GM18511 (cell line): ENCODE results near the gene SLC35G6.
"Not testable (repeated sequence)": the region's sequence is repeated elsewhere in the genome, so short reads cannot be mapped to it uniquely, and the experiment has no call there.

Experiments
- ATAC-seq: cut with Tn5 transposase; IDR thresholded peaks from one replicate; pipeline ENCODE4 v1.9.1; 2021; ENCODE audit warnings: mild to moderate bottlenecking, moderate library complexity; ENCODE audit not compliant: unreplicated experiment

SLC35G6 gene

GRCh38 chr17:7459961-7460545, 21.2 kb upstream of the SLC35G6 start:
- ATAC-seq = no peak

GRCh38 chr17:7460850-7461660, 20.2 kb upstream of the SLC35G6 start:
- ATAC-seq = no peak

GRCh38 chr17:7462474-7463371, 18.5 kb upstream of the SLC35G6 start:
- ATAC-seq = no peak

- ATAC-seq = no peak
These were observed 17.8 kb upstream of the SLC35G6 start for GRCh38 chr17:7463372-7463846.

- ATAC-seq = no peak
These were observed 17.2 kb upstream of the SLC35G6 start for GRCh38 chr17:7464081-7464480.

- no peak for ATAC-seq
These were observed 15.5 kb upstream of the SLC35G6 start for GRCh38 chr17:7465597-7466275.

GRCh38 chr17:7466318-7466638, 15.0 kb upstream of the SLC35G6 start:
- ATAC-seq = no peak

GRCh38 chr17:7466639-7467341, 14.5 kb upstream of the SLC35G6 start:
- no peak for ATAC-seq

- ATAC-seq = no peak
These were observed 13.7 kb upstream of the SLC35G6 start for GRCh38 chr17:7467498-7467897.

- no peak for ATAC-seq
These were observed 13.0 kb upstream of the SLC35G6 start for GRCh38 chr17:7468290-7468689.

- no peak for ATAC-seq
These were observed 12.3 kb upstream of the SLC35G6 start for GRCh38 chr17:7468804-7469389.

- not testable (repeated sequence) for ATAC-seq
These were observed 11.4 kb upstream of the SLC35G6 start for GRCh38 chr17:7469843-7470242.

GRCh38 chr17:7470457-7470973, 10.7 kb upstream of the SLC35G6 start:
- ATAC-seq = not testable (repeated sequence)

- no peak for ATAC-seq
These were observed 9.5 kb upstream of the SLC35G6 start for GRCh38 chr17:7471729-7472128.

GRCh38 chr17:7474767-7475166, 6.5 kb upstream of the SLC35G6 start:
- not testable (repeated sequence) for ATAC-seq

GRCh38 chr17:7475764-7476422, 5.4 kb upstream of the SLC35G6 start:
- no peak for ATAC-seq

- ATAC-seq = no peak
These were observed 4.8 kb upstream of the SLC35G6 start for GRCh38 chr17:7476494-7476893.

GRCh38 chr17:7476951-7477350, 4.3 kb upstream of the SLC35G6 start:
- ATAC-seq = no peak
